ENCODE measurements around the gene OSBP. TPM values are rescaled to one million over a fixed set of nuclear protein-coding genes. Genes with fewer than 3 reads are reported as not detected.

Gene OSBP
- total RNA-seq, 1 experiment from 2014 or later: 35.3 TPM

- in situ Hi-C loops (cut with HindIII; ENCODE audit: low pct_unique_long_range_greater_than_20kb, low sequenced_read_pairs) (no loop called here), intact Hi-C loops (cut with micrococcal nuclease; ENCODE audit: unreplicated experiment) (loop anchor here (5.0 to 10.0 kb wide), 2 partner anchors 114 to 221 kb away; partner anchors contain the start of gene PATL1)
- Histone ChIP-seq H3K4me1 (ENCODE audit: control insufficient read depth, insufficient read depth, low read length) (peaks cover 15% of the 10 kb centered on the region), H3K4me3 (ENCODE audit: low read depth in 2 of 2, low read length in 2 of 2) (no peak overlapping the region), H3K27ac (ENCODE audit: low read length) (no peak overlapping the region), H3K36me3 (ENCODE audit: control insufficient read depth, insufficient read depth, low read length) (no peaks in the 10 kb centered on the region), H3K9me3 (ENCODE audit: control insufficient read depth, insufficient read depth, low read depth, low read length) (no peaks in the 10 kb centered on the region), H3K27me3 (ENCODE audit: control insufficient read depth, insufficient read depth, low read length) (no peaks in the 10 kb centered on the region)
- POLR2A ChIA-PET: no interaction called here
- TF ChIP-seq POLR2AphosphoS5 (IDR thresholded peaks at IDR 0.05; ENCODE audit: low read depth, low read length): no peak
- no peak for TF ChIP-seq TCF7L2 (IDR thresholded peaks at IDR 0.05; ENCODE audit: low read depth, low read length)
- TF ChIP-seq CTCF (IDR thresholded peaks at IDR 0.05): no peak
- no peak for TF ChIP-seq SIN3A (IDR thresholded peaks at IDR 0.05; ENCODE audit: borderline replicate concordance, insufficient read depth, low read depth, low read length)
- TF ChIP-seq REST (IDR thresholded peaks at IDR 0.05; ENCODE audit: insufficient read depth in 1 of 2, low read depth in 2 of 2, low read length in 1 of 2): no peak
- no peak for ATAC-seq
- DNase-seq (ENCODE audit: low read depth, low spot score): no peak
- CTCF ChIA-PET: no interaction called here
- BruUV-seq (replicated peaks): no TSS peak
Measured at GRCh38 chr11:59553323-59553722, 62.3 kb downstream of the OSBP start.

DNA sequence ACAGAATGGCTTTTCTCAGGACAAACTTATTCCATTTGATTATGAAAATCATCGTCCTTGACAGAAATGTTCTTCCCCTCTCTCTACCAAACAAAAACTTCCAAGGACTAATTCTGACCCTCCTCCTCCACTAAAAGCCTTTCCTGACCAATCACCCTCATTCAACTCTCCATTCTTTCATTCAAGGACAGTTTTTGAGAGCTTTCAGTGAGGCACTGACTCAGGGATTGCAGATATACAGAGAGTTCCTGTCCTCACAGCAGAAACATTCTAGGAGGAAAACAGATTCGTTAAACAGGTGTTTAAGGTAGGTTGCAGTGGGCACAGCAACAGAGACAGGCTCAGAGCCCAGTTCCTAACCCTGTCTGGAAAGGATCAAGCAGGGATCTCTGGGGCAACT lies 62.7 kb downstream of the OSBP start:
- H3K9me3 ChIP-seq (ENCODE audit: control insufficient read depth, insufficient read depth, low read depth, low read length): no peaks in the 10 kb centered on the region
- H3K36me3 ChIP-seq (ENCODE audit: control insufficient read depth, insufficient read depth, low read length): no peaks in the 10 kb centered on the region
- H3K4me3 ChIP-seq (ENCODE audit: low read depth in 2 of 2, low read length in 2 of 2): peak overlapping the region; percentile 89 to 95; a peak in 3 of 4 replicates
- no peaks in the 10 kb centered on the region for H3K27me3 ChIP-seq (ENCODE audit: control insufficient read depth, insufficient read depth, low read length)
- intact Hi-C loops (cut with micrococcal nuclease; ENCODE audit: unreplicated experiment): loop anchor here (5.0 to 10.0 kb wide), 2 partner anchors 114 to 222 kb away; partner anchors contain the start of gene PATL1
- CTCF ChIA-PET: no interaction called here
- no TSS peak for BruUV-seq (replicated peaks)
- peaks cover 12% of the 10 kb centered on the region for H3K4me1 ChIP-seq (ENCODE audit: control insufficient read depth, insufficient read depth, low read length)
- DNase-seq (ENCODE audit: low read depth, low spot score) (no peak), ATAC-seq (no peak)
- POLR2A ChIA-PET: no interaction called here
- no peak for TF ChIP-seq CTCF (IDR thresholded peaks at IDR 0.05)
- TF ChIP-seq REST (IDR thresholded peaks at IDR 0.05; ENCODE audit: insufficient read depth in 1 of 2, low read depth in 2 of 2, low read length in 1 of 2): no peak
- TF ChIP-seq SIN3A (IDR thresholded peaks at IDR 0.05; ENCODE audit: borderline replicate concordance, insufficient read depth, low read depth, low read length): no peak
- no peak for TF ChIP-seq POLR2AphosphoS5 (IDR thresholded peaks at IDR 0.05; ENCODE audit: low read depth, low read length)
- no peak for TF ChIP-seq TCF7L2 (IDR thresholded peaks at IDR 0.05; ENCODE audit: low read depth, low read length)
- in situ Hi-C loops (cut with HindIII; ENCODE audit: low pct_unique_long_range_greater_than_20kb, low sequenced_read_pairs): no loop called here
- H3K27ac ChIP-seq (ENCODE audit: low read length): peak overlapping the region; percentile 54

Measured in Panc1 (cell line).